HG02623 (cell line): ENCODE results near the gene ZNF714.
"Not testable (repeated sequence)": the region's sequence is repeated elsewhere in the genome, so short reads cannot be mapped to it uniquely, and the experiment has no call there.

ENCODE experiments used
- ATAC-seq: cut with Tn5 transposase; IDR thresholded peaks from one replicate; pipeline ENCODE4 v1.9.1; 2021; ENCODE audit warnings: moderate library complexity; ENCODE audit not compliant: unreplicated experiment

ZNF714 gene

DNA sequence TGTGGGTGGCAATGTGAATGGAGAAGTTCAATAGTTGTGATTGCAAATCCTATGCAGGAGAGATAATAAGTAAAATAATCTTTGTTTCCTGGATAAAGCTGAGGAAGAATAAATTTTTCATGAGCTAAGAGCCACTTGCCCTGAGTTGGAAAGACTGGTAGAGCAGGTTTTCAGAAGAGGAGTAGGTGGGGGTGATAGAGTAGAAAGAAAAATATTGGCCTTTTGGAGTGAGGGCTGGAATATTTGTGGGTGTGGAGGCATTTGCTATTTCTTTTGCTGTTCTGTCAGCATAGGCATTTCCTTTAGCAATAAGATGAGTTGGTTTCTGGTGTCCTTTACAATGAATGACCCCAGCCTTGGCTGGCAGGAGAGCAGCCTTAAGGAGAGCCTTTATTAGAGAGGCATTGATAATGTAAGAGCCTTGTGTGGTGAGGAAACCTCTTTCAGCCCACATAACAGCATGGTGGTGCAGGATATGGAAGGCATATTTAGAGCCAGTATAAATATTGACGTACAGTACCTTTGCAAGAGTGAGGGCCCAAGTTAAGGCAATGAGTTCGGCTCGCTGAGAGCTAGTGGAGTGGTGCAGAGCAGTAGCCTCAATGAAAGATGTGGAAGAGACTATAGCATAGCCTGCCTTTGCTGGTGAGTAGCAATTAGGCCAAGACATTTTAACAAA is 48.2 kb downstream of the ZNF714 start:
- no peak for ATAC-seq

DNA sequence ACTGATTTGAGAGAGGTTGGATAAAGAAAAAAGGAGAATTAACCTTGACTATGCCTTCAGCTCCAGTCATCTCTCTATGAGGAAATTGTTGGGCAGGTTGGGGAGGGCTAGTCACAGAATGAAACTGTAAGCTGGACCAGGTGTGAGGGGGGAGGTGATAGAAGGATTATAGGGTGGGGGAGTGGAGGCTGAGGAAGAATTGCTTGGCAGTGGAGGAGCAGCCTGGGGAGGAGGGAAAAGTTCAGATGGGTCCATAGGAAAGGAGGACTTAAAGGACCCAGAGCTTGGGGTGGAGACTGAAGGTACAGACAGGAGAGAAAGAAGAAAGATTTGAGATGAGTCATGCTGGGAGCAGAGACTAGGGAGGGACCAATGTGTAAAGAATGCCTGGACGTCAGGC is 51.6 kb downstream of the ZNF714 start:
- ATAC-seq, result no peak

DNA sequence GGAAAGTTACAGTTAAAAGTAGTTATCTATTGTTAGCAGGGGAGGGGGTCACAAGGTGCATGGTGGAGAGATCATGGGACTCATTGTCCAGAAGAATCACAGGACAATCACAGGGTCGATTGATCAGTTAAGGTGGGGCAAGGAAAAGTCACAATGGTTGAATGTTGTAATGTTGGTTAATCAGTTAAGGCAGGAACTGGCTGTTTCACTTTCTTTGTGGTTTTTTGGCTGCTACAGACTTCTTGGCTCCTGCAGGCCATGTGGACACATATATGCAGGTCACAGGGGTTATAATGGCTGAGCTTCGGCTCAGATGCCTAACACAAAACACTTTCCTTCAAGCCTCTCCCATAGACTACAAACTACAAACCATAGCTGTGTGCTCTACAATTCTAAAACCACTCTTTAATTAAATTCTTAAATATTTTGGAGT is 52.9 kb downstream of the ZNF714 start:
- no peak for ATAC-seq

DNA sequence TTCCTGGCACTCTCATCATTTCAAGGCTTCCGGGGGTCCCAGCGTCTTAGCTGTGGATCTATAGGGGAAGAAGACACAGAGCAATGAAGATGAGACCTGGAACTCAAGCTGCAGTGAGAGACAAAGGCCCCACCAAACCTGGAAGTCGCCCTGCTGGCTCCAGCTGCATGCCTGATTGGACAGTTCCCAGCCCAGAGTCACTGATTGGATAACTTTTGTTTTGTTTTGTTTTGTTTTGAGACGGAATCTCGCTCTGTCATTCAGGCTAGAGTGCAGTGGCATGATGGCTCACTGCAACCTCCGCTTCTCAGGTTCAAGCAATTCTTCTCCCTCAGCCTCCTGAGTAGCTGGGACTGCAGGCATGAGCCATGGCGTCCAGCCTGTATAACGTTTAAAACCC is 53.4 kb downstream of the ZNF714 start:
- ATAC-seq, result no peak

DNA sequence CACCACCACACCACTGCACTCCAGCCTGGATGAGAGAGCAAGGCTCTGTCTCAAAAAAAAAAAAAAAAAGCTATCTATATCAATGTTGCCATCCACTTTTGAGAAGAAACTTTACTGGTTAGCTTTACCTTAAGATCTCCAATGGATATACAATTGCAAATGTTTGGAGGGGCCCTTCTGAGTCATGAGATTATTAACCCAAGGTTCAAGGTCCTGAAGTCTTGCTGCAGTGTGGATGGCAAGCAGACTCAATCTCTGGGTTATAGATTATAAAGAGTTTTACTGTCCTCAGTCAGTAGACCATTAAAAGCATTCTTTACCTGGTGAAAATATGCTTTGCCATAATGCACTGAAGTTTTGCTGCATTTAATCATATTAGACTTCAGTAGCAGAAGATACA is 56.1 kb downstream of the ZNF714 start:
- no peak for ATAC-seq

DNA sequence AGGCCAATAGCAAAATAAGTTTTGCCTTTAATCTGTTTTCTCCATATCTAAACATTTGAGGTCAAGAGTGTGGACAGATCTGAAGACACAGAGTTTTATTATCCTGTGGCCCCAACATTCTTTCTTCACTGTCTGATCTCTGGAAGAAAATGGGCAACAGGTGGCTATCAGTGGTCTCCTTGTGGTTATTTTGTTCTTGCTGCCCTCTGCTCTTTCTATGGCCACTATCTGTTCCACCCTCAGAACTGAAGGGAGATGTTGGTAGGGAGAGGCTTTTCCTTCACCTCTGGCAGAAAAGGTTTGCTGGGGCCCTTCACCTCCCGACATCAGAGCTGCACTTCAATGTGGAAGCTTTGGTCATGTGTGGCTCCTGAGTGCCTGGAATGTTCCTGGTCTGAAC is 59.0 kb downstream of the ZNF714 start:
- not testable (repeated sequence) for ATAC-seq

DNA sequence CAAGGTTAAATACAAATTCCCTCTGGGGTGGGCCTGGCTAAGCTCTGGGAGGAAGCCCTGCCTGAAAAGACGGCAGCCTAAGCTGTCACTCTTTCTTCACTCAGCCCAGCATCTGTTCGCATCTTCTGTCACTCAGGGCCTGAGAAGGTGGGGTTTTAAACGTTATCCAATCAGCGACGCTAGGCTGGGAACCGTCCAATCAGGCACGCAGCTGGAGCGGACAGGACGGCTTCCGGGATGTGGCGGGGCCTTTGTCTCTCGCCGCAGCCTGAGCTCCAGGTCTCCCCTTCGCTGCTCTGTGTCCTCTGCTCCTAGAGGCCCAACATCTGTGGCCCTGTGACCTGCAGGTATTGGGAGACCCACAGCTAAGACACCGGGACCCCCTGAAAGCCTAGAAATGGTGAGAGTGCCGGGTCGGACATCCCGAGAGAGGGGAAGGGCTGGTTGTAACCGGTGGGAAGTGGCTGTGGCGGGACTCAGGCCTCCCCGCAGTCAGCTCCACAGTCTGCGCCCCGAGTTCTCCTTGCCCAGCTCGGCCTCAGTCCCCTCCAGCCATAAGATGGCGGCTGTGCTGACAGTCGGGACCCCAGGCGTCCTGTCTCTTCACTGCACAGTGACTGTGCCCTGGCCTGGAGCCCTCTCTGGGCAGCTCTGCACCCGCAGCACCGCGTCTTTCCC is 59.9 kb downstream of the ZNF714 start, which contains the start of gene ZNF431:
ZNF431 (plus strand) TSS at position 254 of the 678 bp plus-strand sequence; CDS start at position 398, 144 bp downstream.
- ATAC-seq, result peak; percentile 99

DNA sequence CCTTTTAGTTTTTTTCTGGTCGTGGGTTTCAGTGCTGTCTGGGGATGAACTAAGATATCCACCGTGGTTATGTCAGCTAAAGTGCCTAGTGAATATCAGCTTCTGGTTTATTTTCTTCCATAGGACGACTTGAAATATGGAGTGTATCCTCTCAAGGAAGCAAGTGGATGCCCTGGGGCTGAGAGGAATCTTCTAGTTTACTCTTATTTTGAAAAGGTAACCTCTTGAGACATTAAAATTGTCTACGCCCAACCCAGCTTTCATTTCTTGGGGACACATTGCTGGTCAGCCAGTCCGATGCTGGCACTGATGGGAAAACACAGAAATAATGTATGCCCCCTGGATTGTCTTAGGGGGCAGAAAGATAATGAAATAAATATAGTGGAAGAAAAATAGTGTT is 61.4 kb downstream of the ZNF714 start:
- no peak for ATAC-seq

DNA sequence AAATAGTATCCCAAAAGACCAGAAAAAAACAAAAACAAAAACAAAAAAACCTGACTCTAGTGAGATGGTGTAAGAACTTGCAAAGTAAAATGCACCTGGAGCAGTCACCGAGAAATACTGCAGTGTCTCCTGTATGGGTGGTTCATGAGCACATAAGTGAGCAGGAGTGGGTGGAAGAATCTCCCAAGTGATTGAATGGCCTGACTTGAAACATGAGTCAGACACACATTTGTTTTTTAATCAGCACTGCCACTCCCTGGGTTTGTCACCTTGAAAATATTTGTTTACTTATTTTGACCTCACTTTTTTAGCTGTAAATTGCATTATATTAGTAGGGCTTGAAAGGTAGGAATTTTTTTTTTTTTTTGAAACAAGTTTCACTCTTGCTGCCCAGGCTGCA is 61.9 kb downstream of the ZNF714 start:
- no peak for ATAC-seq

DNA sequence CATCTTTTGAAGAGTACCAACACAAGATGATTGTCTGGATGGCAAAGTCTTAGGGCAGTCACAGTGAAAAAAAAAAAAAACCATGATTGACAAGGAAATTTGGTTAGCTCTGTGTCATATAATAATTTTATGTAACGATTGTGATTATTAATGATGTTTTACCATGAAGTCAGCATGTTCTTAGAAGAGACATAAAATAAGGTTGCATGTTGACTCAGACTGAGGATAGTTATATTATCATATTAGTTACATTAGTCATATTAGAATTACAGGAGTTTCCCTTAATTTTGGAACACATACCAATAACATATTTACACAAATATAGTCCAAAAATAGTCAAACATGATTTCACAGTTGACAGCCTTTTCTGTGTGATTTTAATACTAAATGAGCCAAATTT is 65.5 kb downstream of the ZNF714 start:
- no peak for ATAC-seq

DNA sequence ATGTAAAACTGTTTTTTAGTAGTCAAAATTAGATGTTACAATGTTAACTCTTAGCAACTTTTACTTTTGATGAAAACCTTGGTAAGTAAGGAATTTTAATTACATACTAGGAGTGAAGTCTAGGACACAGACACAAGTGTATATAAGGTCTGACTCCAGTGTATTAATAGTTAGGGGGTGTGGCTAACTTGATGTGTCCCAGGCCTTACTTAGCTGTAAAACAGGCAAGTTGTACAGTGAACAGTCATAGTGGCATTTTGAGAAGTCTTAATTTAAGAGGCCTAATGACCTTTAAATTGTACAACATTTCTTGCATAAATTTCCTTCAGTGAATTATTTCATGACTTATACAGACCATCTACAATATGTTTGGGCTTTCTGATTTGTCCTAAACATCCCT is 66.7 kb downstream of the ZNF714 start:
- ATAC-seq, result no peak

DNA sequence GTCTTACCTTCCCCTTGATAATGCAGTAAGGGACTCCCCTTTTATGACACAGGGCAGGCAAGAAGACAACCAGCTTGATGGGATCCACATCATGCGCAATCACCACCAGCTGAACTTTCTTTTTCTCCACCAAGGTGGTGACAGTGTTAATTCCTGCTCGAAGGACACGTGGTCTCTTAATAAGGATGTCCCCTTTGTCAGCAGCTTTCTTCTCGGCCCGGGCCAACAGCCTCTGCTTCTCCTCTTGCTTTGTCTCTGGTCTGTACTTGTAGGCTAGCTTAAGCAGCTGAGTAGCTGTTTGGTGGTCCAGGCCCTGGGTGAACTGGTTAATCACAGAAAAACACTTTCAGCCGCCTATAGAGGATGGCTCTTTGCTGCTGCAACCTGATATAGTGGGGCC is 67.9 kb downstream of the ZNF714 start:
- ATAC-seq, result no peak

DNA sequence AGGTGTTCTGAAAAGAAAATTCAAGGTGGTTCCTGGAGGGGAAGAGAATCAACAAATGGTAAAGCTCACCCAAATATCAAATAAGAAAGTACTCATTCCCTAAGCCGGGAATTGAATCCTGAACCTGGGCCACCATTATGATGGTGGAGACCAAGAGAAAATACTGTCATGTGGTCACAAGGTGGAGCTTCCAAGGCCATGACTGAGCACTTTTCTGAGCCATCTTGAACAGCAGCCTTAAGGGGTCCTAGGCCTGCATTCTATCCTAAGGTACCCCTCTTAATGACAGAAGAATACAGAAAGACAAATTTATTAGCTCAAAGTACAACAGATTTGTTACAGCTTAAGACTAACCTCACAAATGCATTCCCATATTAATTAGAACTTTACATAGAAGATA is 69.5 kb downstream of the ZNF714 start:
- no peak for ATAC-seq

DNA sequence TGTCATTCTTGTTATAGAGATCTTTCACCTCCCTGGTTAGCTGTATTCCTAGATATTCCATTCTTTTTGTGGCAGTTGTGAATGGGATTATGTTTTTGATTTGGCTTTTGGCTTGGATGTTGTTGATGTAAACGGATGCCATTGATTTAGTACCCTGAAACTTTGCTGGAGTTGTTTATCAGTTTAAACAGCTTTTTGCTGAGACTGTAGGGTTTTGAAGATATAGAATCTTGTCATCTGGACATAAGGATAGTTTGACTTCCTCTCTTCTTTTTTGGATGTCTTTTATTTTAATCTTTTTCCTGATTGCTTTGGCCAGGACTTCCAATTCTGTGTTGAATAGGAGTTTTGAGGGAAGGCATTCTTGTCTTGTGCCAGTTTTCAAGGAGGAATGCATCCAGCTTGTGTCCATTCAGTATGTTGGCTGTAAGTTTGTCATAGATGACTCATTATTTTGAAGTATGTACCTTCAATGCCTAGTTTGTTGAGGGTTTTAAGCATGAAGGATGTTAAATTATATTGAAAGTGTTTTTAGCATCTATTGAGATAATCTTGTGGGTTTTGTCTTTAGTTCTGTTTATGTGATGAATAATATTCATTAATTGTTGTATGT is 76.6 kb downstream of the ZNF714 start:
- no peak for ATAC-seq

DNA sequence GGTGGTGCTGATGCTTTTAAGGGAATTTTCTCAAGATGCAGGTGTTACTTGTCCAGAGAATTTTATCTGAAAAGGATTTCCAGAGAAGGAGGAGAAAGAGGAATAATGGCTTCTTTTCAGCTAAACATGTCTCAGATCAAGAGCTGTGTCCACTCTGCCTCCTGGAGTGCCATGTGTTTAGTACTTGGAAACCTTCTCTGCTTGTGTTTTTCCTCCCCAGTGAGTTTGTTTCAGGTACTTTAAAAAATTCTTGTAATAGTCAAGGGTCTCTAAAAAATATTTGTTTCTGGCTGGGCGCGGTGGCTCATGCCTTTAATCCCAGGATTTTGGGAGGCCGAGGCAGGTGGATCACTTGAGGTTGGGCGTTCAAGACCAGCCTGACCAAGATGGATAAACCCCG is 82.5 kb downstream of the ZNF714 start:
- no peak for ATAC-seq

DNA sequence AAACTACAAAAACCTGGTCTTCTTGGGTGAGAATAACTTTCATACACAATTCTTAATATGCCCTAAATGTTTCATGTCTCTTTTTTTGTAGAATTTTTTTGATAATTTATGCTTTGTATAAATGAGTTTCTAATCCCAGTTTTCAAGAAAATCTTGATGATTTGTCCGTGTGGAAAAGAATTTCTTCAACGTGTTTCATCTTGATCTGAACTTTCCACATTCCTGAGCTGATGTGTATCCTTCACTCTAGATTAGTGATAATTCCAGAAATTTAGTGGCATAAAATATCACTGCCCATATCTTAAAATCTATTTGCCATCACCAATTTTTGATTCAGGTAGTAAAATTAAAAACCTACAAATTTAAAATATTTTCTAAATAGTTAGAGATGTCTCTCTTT is 84.4 kb downstream of the ZNF714 start:
- no peak for ATAC-seq
